IPS DF 6.9 (cell line): ENCODE results near the gene EFEMP2.
"Not testable (repeated sequence)": the region's sequence is repeated elsewhere in the genome, so short reads cannot be mapped to it uniquely, and the experiment has no call there.

Experiments
- DNase-seq: peaks from one replicate; pipeline ENCODE4 v3.0.0-alpha.2; 2013; ENCODE audit warnings: low read depth, low spot score
- H3K27ac ChIP-seq: one replicate; pipeline ENCODE4 v1.5.1; 2013; ENCODE audit warnings: low read length, control low read depth
- H3K27me3 ChIP-seq: 2 replicates; pipeline ENCODE4 v1.6.1; 2013; ENCODE audit warnings: mild to moderate bottlenecking, low read length; ENCODE audit not compliant: control insufficient read depth, insufficient read depth
- H3K36me3 ChIP-seq: 2 replicates; pipeline ENCODE4 v1.6.1; 2013; ENCODE audit warnings: low read length; ENCODE audit not compliant: control insufficient read depth, insufficient read depth
- H3K4me1 ChIP-seq: 2 replicates; pipeline ENCODE4 v1.6.1; 2013; ENCODE audit warnings: low read length; ENCODE audit not compliant: control insufficient read depth, insufficient read depth
- H3K4me3 ChIP-seq: 2 replicates; pipeline ENCODE4 v1.5.1; 2013; ENCODE audit warnings: mild to moderate bottlenecking, low read length
- H3K9me3 ChIP-seq: 2 replicates; pipeline ENCODE4 v1.6.1; 2013; ENCODE audit warnings: low read length, inconsistent platforms; ENCODE audit not compliant: control insufficient read depth, insufficient read depth
- WGBS: extraction: QIAGEN DNeasy Blood & Tissue Kit; methylation state at CpG from one replicate; pipeline ENCODE4 v1.1.7; 2013; ENCODE audit warnings: mixed read lengths, missing lambda C conversion rate; ENCODE audit not compliant: insufficient read length, insufficient coverage; 5-methylcytosine and 5-hydroxymethylcytosine counted together

Gene EFEMP2

DNA sequence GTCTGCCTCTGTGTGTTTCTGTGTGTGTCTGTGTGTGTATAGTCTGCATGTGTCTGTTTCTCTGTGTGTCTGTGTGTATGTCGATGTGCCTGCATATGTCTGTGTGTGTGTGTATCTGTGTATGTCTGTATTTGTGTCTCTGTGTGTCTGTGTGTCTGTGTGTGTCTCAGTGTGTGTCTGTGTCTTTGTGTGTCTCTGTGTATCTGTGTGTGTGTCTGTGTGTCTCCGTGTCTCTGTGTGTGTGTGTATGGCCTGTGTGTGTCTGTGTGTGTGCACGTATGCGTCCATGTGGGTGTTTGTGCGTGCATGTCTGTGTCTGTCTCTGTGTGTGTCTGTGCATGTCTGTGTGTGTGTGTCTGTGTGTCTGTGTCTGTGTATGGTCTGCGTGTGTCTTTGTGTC lies 38.4 kb downstream of the EFEMP2 start:
- H3K4me3 ChIP-seq = peak overlapping the region; percentile 64; the same call in 1 of the 2 replicates
- no CpG with 5 or more reads among the region's 6 CpGs for WGBS
- H3K27ac ChIP-seq = no peak overlapping the region
- DNase-seq = no peak
- no peaks in the 10 kb centered on the region for H3K9me3 ChIP-seq
- H3K27me3 ChIP-seq = peaks cover 6% of the 10 kb centered on the region
- H3K36me3 ChIP-seq = no peaks in the 10 kb centered on the region
- peaks cover 5% of the 10 kb centered on the region; the same call in 1 of the 2 replicates for H3K4me1 ChIP-seq

DNA sequence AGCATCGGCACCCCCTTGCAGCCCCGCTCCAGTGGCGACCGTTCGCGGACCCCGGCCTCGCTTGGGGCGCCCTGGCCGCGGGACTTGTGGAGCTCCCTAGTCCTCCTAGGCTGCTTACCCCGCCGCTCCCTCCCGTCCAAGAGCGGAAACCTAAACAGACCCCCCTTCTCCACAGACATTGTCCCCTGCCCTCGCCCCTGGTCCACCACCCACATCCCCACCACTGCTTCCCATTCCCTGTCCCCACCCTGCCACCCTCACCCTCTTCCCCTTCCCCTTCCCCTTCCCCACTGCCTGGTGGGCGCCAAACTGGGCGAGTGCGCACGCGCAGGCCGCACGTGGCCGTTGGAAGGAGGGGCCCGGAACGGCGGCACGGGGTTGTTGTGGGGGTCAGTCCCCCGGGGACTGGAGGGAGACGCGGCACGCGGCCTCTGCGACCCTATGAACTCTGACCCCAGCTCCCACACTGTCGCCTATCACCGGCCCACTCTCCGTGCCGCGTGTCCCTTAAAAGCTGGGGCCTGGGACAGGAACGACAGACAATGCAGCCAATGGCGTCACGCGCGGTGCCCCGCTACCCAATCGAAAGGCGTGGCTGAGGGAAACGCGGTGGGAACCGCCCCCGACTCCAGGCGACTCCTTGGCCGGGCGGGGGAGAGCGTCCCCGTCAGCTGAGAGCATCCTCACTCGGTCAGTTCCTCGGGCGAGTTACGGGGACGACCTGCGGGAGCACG lies 39.1 kb downstream of the EFEMP2 start, which contains the start of gene SNX32:
TSS of gene SNX32 (plus strand) at position 667 of the 734 bp plus-strand sequence. CDS start 103 bp downstream, outside the sequence.
- peaks cover 6% of the 10 kb centered on the region for H3K27me3 ChIP-seq
- peak within 1 kb of the TSS; percentile 64; the same call in 1 of the 2 replicates for H3K4me3 ChIP-seq
- no peaks in the 10 kb centered on the region for H3K36me3 ChIP-seq
- no peak for DNase-seq
- no CpG with 5 or more reads among the region's 63 CpGs for WGBS
- H3K9me3 ChIP-seq = no peaks in the 10 kb centered on the region
- peaks cover 5% of the 10 kb centered on the region; the same call in 1 of the 2 replicates for H3K4me1 ChIP-seq
- no peak within 1 kb of the TSS for H3K27ac ChIP-seq

- not testable (repeated sequence) for H3K9me3 ChIP-seq, H3K36me3 ChIP-seq, DNase-seq, H3K27ac ChIP-seq, H3K27me3 ChIP-seq, H3K4me3 ChIP-seq, H3K4me1 ChIP-seq
These were observed 40.4 kb downstream of the EFEMP2 start for GRCh38 chr11:65832231-65832630.

DNA sequence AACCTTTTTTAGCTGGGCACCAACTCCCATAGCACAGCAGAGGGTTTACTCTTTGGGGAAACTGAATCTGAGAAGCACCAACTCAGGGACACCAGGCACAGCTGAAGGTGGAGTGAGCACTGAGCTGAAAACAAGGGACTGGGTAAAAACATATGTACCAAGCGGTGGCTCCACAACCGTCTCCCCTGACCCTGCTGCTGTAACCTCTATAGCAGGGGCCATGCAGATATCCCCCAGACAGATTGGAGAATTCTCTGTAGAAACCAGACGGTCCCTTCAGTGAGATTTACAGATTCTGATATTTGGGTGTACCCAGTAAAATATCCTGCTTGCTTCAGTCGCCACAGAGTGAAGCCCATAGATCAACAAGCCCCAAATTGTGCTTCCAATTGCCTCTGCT lies 43.1 kb downstream of the EFEMP2 start:
- Histone ChIP-seq H3K27me3 (peaks cover 6% of the 10 kb centered on the region), H3K4me3 (no peak overlapping the region), H3K4me1 (peaks cover 4% of the 10 kb centered on the region; the same call in 1 of the 2 replicates), H3K9me3 (no peaks in the 10 kb centered on the region), H3K36me3 (no peaks in the 10 kb centered on the region), H3K27ac (no peak overlapping the region)
- WGBS = no CpG with 5 or more reads among the region's 4 CpGs
- DNase-seq = no peak

- Histone ChIP-seq H3K4me3 (no peak overlapping the region), H3K9me3 (no peaks in the 10 kb centered on the region), H3K27me3 (no peaks in the 10 kb centered on the region), H3K36me3 (no peaks in the 10 kb centered on the region), H3K27ac (no peak overlapping the region), H3K4me1 (no peaks in the 10 kb centered on the region)
- no CpG with 5 or more reads among the region's 8 CpGs for whole genome bisulfite sequencing
- DNase-seq = no peak
These were observed 45.4 kb downstream of the EFEMP2 start for GRCh38 chr11:65826984-65827735.

GRCh38 chr11:65822776-65823528 lies 49.6 kb downstream of the EFEMP2 start:
- H3K27me3 ChIP-seq = no peaks in the 10 kb centered on the region
- WGBS = 100% methylated on average over 3 of the region's 15 CpGs
- no peak for DNase-seq
- H3K27ac ChIP-seq = no peak overlapping the region
- H3K4me3 ChIP-seq = no peak overlapping the region
- no peaks in the 10 kb centered on the region for H3K36me3 ChIP-seq
- H3K9me3 ChIP-seq = no peaks in the 10 kb centered on the region
- H3K4me1 ChIP-seq = no peaks in the 10 kb centered on the region

- WGBS = no CpG with 5 or more reads among the region's 8 CpGs
- Histone ChIP-seq H3K36me3 (no peaks in the 10 kb centered on the region), H3K4me1 (no peaks in the 10 kb centered on the region), H3K4me3 (no peak overlapping the region), H3K27ac (no peak overlapping the region), H3K27me3 (no peaks in the 10 kb centered on the region), H3K9me3 (no peaks in the 10 kb centered on the region)
- DNase-seq = no peak
These were observed 51.5 kb downstream of the EFEMP2 start for GRCh38 chr11:65821107-65821506.

DNA sequence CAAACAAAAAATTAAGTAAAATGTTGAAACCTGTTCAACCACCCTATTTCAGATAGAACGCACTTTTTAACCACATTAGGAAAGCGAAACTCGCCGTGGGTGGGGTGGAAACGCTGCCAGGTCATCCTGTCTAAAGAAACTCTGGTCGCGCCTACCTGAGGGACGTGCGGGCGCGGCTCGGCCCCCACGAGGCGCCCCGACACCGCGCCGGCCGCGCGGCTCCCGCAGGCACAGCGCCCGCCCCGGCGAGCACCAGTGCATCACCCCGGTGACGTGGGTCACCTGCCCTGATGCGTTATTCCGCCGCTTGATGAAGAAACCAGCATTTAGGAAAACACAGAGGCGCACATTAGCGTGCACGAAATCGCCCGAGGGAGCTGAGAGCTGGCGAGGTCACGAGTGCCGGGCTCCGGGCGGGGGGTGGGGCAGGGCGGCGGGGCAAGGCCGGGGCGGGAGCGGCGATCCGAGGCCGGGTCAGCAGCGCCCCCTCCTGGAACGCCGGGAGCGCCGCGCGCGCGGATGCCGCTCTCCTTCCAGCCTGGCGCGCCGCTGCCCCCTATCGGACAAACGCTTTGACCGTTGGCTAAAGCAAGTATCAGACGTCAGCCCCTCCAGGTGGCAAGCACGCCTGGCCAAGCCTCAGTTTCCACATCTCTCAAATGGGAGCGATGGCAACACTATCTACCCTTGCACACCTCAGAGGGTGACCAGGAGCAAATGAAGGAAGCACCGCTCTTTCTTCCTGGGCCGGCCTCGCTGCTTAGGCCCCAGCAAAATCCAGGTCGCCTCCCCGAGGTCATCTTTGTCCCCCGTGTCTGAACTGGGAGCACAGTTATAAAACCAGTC lies 54.5 kb downstream of the EFEMP2 start:
- H3K27ac ChIP-seq = no peak overlapping the region
- peak; percentile 54 for DNase-seq
- no CpG with 5 or more reads among the region's 74 CpGs for WGBS
- no peaks in the 10 kb centered on the region for H3K9me3 ChIP-seq
- H3K36me3 ChIP-seq = no peaks in the 10 kb centered on the region
- H3K4me1 ChIP-seq = no peaks in the 10 kb centered on the region
- H3K27me3 ChIP-seq = no peaks in the 10 kb centered on the region
- peak overlapping the region; percentile 71; the same call in 1 of the 2 replicates for H3K4me3 ChIP-seq

DNA sequence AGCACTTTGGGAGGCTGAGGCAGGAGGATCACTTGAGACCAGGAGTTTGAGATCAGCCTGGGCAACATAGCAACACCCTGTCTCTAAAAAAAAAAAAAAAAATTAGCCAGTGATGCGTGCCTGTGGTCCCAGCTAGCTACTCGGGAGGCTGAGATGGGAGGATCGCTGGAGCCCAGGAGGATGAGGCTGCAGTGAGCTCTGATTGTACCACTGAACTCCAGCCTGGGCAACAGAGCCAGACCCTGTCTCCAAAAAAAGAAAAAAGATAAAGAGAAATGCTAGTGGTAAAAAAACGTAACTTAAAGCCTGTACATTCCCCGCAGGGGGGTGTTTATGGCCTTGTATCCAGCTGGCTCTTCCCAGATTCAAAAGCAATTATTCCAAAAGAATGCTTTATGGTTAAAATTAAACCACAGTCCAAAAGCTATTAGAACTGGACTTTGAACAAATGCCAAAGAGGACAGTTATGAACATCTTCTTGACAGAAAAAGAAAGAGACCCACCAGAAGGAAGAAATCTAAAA lies 55.2 kb downstream of the EFEMP2 start:
- Histone ChIP-seq H3K27ac (no peak overlapping the region), H3K9me3 (no peaks in the 10 kb centered on the region), H3K4me3 (no peak overlapping the region; the same call in 1 of the 2 replicates), H3K27me3 (no peaks in the 10 kb centered on the region), H3K36me3 (no peaks in the 10 kb centered on the region), H3K4me1 (no peaks in the 10 kb centered on the region)
- no peak for DNase-seq
- no CpG with 5 or more reads among the region's 5 CpGs for WGBS
